GM12878 (cell line): Measurements from ENCODE around the gene CFAP54. TPM values are rescaled to one million over a fixed set of nuclear protein-coding genes. Genes with fewer than 3 reads are reported as not detected.

Experiments used
- ATAC-seq: fragments of 200-7000 bp; cut with Tn5 transposase; 3 replicates; pipeline ENCODE4 v1.9.1; 2020; ENCODE audit warnings: mild to moderate bottlenecking, moderate library complexity
- BruUV-seq: library from RNA; stranded (reverse); fragments of 400-500 nt; replicated peaks from 2 replicates; lab custom pipeline; 2021; lab: Mats Ljungman, UMichigan
- CTCF ChIA-PET: fragments of 300-600 bp; sonication (Branson Sonifier 250); formaldehyde crosslinking; extraction: SDS; loops from one replicate; lab custom pipeline; 2021; ENCODE audit warnings: inconsistent platforms; lab: Yijun Ruan, JAX
- POLR2A ChIA-PET: fragments of 350-600 bp; formaldehyde crosslinking; extraction: SDS; loops from one replicate; lab custom pipeline; 2021; ENCODE audit warnings: inconsistent platforms; lab: Charles Lee
- RAD21 ChIA-PET: fragments of 300-600 bp; sonication (Branson Sonifier 250); formaldehyde crosslinking; loops from one replicate; lab custom pipeline; 2023; ENCODE audit warnings: antibody characterized with exemption; ENCODE audit not compliant: unreplicated experiment; lab: Charles Lee
- SMC1A ChIA-PET: fragments of 300-600 bp; sonication (Branson Sonifier 250); formaldehyde crosslinking; loops from one replicate; lab custom pipeline; 2023; ENCODE audit not compliant: unreplicated experiment, uncharacterized antibody; lab: Charles Lee
- DNase-seq: peaks from one replicate; pipeline ENCODE4 v3.0.0-alpha.2; 2011; ENCODE audit warnings: low read depth, low spot score
- FAIRE-seq: peaks from 3 replicates; lab custom pipeline; 2011; peaks lifted over from hg19 to GRCh38; lab: Jason Lieb, UNC
- H2AFZ ChIP-seq: 2 replicates; pipeline ENCODE4 v1.6.0; 2011; ENCODE audit warnings: low read depth, low read length, control low read depth; ENCODE audit not compliant: control insufficient read depth
- H3K27ac ChIP-seq: 2 replicates; pipeline ENCODE4 v1.5.1; 2011; ENCODE audit warnings: control low read depth; ENCODE audit not compliant: control insufficient read depth, insufficient read depth
- H3K27me3 ChIP-seq, 2 experiments: replicated peaks in 1 of 2; 2 replicates each; pipeline versions ENCODE4 v1.6.0 to v1.6.1; 2011; ENCODE audit warnings: low read length in 1 of 2; ENCODE audit not compliant: control insufficient read depth in 2 of 2, insufficient read depth in 2 of 2
- H3K36me3 ChIP-seq, 2 experiments: 2 replicates each; pipeline ENCODE4 v1.5.1; 2011; ENCODE audit warnings: low read length in 1 of 2; ENCODE audit not compliant: control insufficient read depth in 2 of 2, insufficient read depth in 2 of 2
- H3K4me1 ChIP-seq: 2 replicates; pipeline ENCODE4 v1.6.1; 2011; ENCODE audit warnings: mild to moderate bottlenecking, low read length, moderate library complexity, mixed read lengths; ENCODE audit not compliant: control insufficient read depth, insufficient read depth
- H3K4me2 ChIP-seq: 2 replicates; pipeline ENCODE4 v1.6.0; 2011; ENCODE audit warnings: control low read depth; ENCODE audit not compliant: control insufficient read depth, insufficient read depth
- H3K4me3 ChIP-seq: fragments of 200-600 bp; sonication (generic); 2 replicates; pipeline ENCODE4 v1.5.1; 2016
- H3K79me2 ChIP-seq: 2 replicates; pipeline ENCODE4 v1.6.0; 2011; ENCODE audit warnings: low read length; ENCODE audit not compliant: control insufficient read depth, insufficient read depth
- H3K9ac ChIP-seq: 2 replicates; pipeline ENCODE4 v1.8.0; 2011; ENCODE audit warnings: low read length, control low read depth, mixed read lengths; ENCODE audit not compliant: control insufficient read depth, insufficient read depth
- H3K9me3 ChIP-seq: replicated peaks from 3 replicates; pipeline ENCODE4 v1.5.1; 2011; ENCODE audit warnings: mild to moderate bottlenecking, low read length; ENCODE audit not compliant: control insufficient read depth, insufficient read depth
- H4K20me1 ChIP-seq: 2 replicates; pipeline ENCODE4 v1.6.0; 2011; ENCODE audit not compliant: control insufficient read depth, insufficient read depth
- IKZF2 ChIP-seq, 2 experiments: fragments of 450-650 bp; IDR thresholded peaks; 2 replicates each; pipeline ENCODE4 v1.6.1; 2017; ENCODE audit warnings: mild to moderate bottlenecking in 2 of 2, moderate library complexity in 2 of 2
- MTA3 ChIP-seq: IDR thresholded peaks from 2 replicates; pipeline ENCODE4 v1.6.1; 2012; ENCODE audit warnings: low read length, inconsistent platforms, borderline replicate concordance
- NBN ChIP-seq: fragments of 450-650 bp; IDR thresholded peaks from 2 replicates; pipeline ENCODE4 v1.6.1; 2016
- PAX5 ChIP-seq: IDR thresholded peaks from 2 replicates; pipeline ENCODE4 v1.6.1; 2011; ENCODE audit warnings: low read depth, low read length, borderline replicate concordance
- RAD51 ChIP-seq: fragments of 450-650 bp; IDR thresholded peaks from 2 replicates; pipeline ENCODE4 v1.6.1; 2016; ENCODE audit warnings: moderate library complexity, mild to moderate bottlenecking, inconsistent platforms
- WGBS: methylation state at CpG from one replicate; pipeline ENCODE4 v1.1.6; 2016; ENCODE audit warnings: low lambda C conversion rate; ENCODE audit not compliant: insufficient replicate concordance, insufficient coverage; ENCODE audit errors: missing lambda C conversion rate; 5-methylcytosine and 5-hydroxymethylcytosine counted together
- in situ Hi-C: fragments of 300-500 bp; cut with MboI; formaldehyde crosslinking; loops from 9 replicates; pipeline ENCODE4 v1.14.3; 2018; ENCODE audit warnings: mixed read lengths
- intact Hi-C: fragments of 100-400 bp; cut with micrococcal nuclease; formaldehyde crosslinking; loops from one replicate; pipeline ENCODE4 v1.14.2; 2022; ENCODE audit not compliant: unreplicated experiment
- polyA plus RNA-seq, 11 experiments: library from polyadenylated mRNA; depleted of rRNA in 4 of 11; unstranded in 6 of 11; stranded (reverse) in 5 of 11; fragments of >200 nt; fragmentation: Nextera tagmentation in 4 of 11; fragmentation: Illumina TruSeq in 1 of 11; extraction: Ambion mirVana in 4 of 11; extraction: Trizol in 1 of 11; gene quantifications; 1 replicate in 1 of 11; 2 replicates in 10 of 11; pipeline versions ENCODE4 v1.2.1 to v1.2.3, GENCODE V29; 2011 to 2016; ENCODE audit warnings: inconsistent platforms in 2 of 11, missing spikeins in 2 of 11, low read depth in 1 of 11
- total RNA-seq, 4 experiments: library from RNA; depleted of rRNA in 3 of 4; stranded (reverse); fragments of >200 nt in 3 of 4; fragmentation: Illumina TruSeq in 1 of 4; extraction: Trizol in 1 of 4; gene quantifications; 2 replicates each; pipeline versions ENCODE4 v1.2.1 to v1.2.3, GENCODE V29; 2013 to 2021
- TF ChIP-seq, protein P1 (sequence below): fragments of 450-650 bp; formaldehyde crosslinking; IDR thresholded peaks from 2 replicates; pipeline ENCODE4 v1.4.0; 2022; ENCODE audit warnings: mild to moderate bottlenecking, moderate library complexity
- TF ChIP-seq, protein P2 (sequence below): fragments of 450-650 bp; formaldehyde crosslinking; IDR thresholded peaks from 2 replicates; pipeline ENCODE4 v1.5.0; 2022; ENCODE audit warnings: mild to moderate bottlenecking, missing genetic modification characterization
- TF ChIP-seq, protein P3 (sequence below): fragments of 450-650 bp; IDR thresholded peaks from 2 replicates; pipeline ENCODE4 v1.6.1; 2017; ENCODE audit warnings: borderline replicate concordance

Gene CFAP54
- total and polyA plus RNA-seq, 10 of the 15 experiments (the other 5 are each of a cell fraction or from before 2014, with no cell fraction given): 0.19 to 1.5 (median 0.56) TPM

DNA sequence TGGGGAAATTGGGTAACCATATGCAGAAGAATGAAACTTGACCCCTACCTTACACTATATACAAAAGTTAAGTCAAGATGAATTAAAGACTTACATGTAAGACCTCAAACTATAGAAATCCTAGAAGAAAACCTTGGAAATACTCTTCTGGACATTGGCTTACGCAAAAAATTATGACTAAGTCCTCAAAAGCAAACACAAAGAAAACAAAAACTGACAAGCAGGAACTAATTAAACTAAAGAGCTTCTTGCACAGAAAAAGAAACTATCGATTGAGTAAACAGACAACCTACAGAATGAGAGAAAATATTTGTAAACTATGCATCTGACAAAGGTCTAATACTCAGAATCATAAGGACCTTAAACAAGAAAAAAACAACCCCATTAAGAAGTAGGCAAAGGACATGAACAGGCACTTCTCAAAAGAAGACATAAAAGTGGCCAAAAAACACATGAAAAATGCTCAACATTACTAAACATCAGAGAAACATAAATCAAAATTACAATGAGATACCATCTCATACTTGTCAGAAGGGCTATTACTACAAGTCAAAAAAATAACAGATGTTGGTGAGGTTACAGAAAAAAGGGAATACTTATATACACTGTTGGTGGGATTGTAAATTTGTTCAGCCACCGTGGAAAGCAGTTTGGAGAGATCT is 37.0 kb upstream of the CFAP54 start:
- no peak for FAIRE-seq
- Histone ChIP-seq H3K9me3 (no peaks in the 10 kb centered on the region; the same call in 2 of the 3 replicates), H4K20me1 (no peaks in the 10 kb centered on the region), H3K4me1 (peaks cover 19% of the 10 kb centered on the region), H3K27ac (no peak overlapping the region), H3K4me2 (no peak overlapping the region), H3K9ac (no peak overlapping the region), H3K27me3 (no peaks in the 10 kb centered on the region), H3K79me2 (no peaks in the 10 kb centered on the region), H2AFZ (no peak overlapping the region), H3K4me3 (no peak overlapping the region), H3K36me3 (no peaks in the 10 kb centered on the region)
- no peak for ATAC-seq
- CTCF ChIA-PET: no interaction called here
- intact Hi-C loops: no loop called here
- POLR2A ChIA-PET: no interaction called here
- RAD21 ChIA-PET: no interaction called here
- no TSS peak for BruUV-seq
- in situ Hi-C loops: no loop called here
- TF ChIP-seq PAX5: no peak
- TF ChIP-seq, protein P1, sequence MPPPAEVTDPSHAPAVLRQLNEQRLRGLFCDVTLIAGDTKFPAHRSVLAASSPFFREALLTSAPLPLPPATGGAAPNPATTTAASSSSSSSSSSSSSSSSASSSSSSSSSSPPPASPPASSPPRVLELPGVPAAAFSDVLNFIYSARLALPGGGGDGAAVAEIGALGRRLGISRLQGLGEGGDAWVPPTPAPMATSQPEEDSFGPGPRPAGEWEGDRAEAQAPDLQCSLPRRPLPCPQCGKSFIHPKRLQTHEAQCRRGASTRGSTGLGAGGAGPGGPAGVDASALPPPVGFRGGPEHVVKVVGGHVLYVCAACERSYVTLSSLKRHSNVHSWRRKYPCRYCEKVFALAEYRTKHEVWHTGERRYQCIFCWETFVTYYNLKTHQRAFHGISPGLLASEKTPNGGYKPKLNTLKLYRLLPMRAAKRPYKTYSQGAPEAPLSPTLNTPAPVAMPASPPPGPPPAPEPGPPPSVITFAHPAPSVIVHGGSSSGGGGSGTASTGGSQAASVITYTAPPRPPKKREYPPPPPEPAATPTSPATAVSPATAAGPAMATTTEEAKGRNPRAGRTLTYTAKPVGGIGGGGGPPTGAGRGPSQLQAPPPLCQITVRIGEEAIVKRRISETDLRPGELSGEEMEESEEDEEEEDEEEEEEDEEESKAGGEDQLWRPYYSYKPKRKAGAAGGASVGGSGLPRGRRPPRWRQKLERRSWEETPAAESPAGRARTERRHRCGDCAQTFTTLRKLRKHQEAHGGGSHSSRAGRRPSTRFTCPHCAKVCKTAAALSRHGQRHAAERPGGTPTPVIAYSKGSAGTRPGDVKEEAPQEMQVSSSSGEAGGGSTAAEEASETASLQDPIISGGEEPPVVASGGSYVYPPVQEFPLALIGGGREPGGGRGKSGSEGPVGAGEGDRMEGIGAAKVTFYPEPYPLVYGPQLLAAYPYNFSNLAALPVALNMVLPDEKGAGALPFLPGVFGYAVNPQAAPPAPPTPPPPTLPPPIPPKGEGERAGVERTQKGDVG (CRISPR knock-in tag): no peak
- WGBS: 63% methylated on average over 3 of the region's 3 CpGs
- DNase-seq: no peak
- SMC1A ChIA-PET: no interaction called here

DNA sequence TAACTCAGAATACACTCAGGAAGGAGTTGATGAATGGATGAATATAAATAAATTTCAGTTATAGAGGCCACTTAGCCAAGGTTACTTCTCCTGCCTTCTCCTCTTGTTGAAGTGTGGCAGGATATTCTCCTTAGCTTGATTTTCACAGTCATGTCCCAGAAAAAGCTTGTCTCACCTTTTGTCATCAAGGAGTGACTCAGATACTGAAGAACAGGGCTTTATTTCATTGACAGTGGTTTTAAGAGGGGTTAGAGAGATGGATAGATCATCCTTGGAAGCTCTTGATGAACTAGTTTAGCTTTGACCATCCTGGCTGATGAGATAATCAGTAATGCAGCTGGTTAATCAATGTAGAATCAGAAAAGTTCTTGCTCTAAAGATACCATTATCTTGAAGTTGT is 35.0 kb upstream of the CFAP54 start:
- no peak overlapping the region for H3K27ac ChIP-seq
- H3K27me3 ChIP-seq: no peaks in the 10 kb centered on the region
- H3K9me3 ChIP-seq: no peaks in the 10 kb centered on the region; the same call in 2 of the 3 replicates
- H3K4me3 ChIP-seq: no peak overlapping the region
- no peaks in the 10 kb centered on the region for H4K20me1 ChIP-seq
- peaks cover 22% of the 10 kb centered on the region for H3K4me1 ChIP-seq
- no peaks in the 10 kb centered on the region for H3K36me3 ChIP-seq
- FAIRE-seq (no peak), ATAC-seq (no peak), DNase-seq (no peak)
- no peak overlapping the region for H3K4me2 ChIP-seq
- ChIA-PET RAD21 (interaction anchor here (0.7 to 1.1 kb wide), 5 partner anchors 35 to 239 kb away, joined by 3 to 5 read pairs (median 3); no protein-coding TSS in a partner anchor), CTCF (interaction anchor here (1.0 to 1.3 kb wide), 2 partner anchors 53 to 159 kb away, joined by 4 read pairs; no protein-coding TSS in a partner anchor), SMC1A (interaction anchor here (1.1 to 1.9 kb wide), 5 partner anchors 9 to 118 kb away, joined by 4 to 13 read pairs (median 4); no protein-coding TSS in a partner anchor), POLR2A (no interaction called here)
- TF ChIP-seq, protein P2, sequence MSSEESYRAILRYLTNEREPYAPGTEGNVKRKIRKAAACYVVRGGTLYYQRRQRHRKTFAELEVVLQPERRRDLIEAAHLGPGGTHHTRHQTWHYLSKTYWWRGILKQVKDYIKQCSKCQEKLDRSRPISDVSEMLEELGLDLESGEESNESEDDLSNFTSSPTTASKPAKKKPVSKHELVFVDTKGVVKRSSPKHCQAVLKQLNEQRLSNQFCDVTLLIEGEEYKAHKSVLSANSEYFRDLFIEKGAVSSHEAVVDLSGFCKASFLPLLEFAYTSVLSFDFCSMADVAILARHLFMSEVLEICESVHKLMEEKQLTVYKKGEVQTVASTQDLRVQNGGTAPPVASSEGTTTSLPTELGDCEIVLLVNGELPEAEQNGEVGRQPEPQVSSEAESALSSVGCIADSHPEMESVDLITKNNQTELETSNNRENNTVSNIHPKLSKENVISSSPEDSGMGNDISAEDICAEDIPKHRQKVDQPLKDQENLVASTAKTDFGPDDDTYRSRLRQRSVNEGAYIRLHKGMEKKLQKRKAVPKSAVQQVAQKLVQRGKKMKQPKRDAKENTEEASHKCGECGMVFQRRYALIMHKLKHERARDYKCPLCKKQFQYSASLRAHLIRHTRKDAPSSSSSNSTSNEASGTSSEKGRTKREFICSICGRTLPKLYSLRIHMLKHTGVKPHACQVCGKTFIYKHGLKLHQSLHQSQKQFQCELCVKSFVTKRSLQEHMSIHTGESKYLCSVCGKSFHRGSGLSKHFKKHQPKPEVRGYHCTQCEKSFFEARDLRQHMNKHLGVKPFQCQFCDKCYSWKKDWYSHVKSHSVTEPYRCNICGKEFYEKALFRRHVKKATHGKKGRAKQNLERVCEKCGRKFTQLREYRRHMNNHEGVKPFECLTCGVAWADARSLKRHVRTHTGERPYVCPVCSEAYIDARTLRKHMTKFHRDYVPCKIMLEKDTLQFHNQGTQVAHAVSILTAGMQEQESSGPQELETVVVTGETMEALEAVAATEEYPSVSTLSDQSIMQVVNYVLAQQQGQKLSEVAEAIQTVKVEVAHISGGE (CRISPR knock-in tag): no peak
- TF ChIP-seq, protein P3, sequence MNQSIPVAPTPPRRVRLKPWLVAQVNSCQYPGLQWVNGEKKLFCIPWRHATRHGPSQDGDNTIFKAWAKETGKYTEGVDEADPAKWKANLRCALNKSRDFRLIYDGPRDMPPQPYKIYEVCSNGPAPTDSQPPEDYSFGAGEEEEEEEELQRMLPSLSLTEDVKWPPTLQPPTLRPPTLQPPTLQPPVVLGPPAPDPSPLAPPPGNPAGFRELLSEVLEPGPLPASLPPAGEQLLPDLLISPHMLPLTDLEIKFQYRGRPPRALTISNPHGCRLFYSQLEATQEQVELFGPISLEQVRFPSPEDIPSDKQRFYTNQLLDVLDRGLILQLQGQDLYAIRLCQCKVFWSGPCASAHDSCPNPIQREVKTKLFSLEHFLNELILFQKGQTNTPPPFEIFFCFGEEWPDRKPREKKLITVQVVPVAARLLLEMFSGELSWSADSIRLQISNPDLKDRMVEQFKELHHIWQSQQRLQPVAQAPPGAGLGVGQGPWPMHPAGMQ: no peak
- TF ChIP-seq RAD51 (no peak), MTA3 (no peak), IKZF2 (IDR thresholded peaks at IDR 0.05) (no peak), NBN (no peak)
- H2AFZ ChIP-seq: no peak overlapping the region; the same call in 1 of the 2 replicates
- H3K79me2 ChIP-seq: no peaks in the 10 kb centered on the region
- intact Hi-C loops: no loop called here
- in situ Hi-C loops: no loop called here
- H3K9ac ChIP-seq: no peak overlapping the region
- no TSS peak for BruUV-seq
